ENCODE results near the gene BLOC1S3. TPM values are rescaled to one million over a fixed set of nuclear protein-coding genes. Genes with fewer than 3 reads are reported as not detected.

BLOC1S3 gene
- total RNA-seq, 2 experiments from 2014 or later, result 8.1 to 13.8 TPM

GRCh38 chr19:45149129-45149528, 29.5 kb upstream of the BLOC1S3 start:
- no peak for DNase-seq (ENCODE audit: low spot score)
- TF ChIP-seq CTCF (conservative IDR thresholded peaks at IDR 0.05; ENCODE audit: low read length) (no peak), EZH2phosphoT487 (IDR thresholded peaks at IDR 0.05; ENCODE audit: borderline replicate concordance, low read depth, low read length) (no peak)
- H3K9me2 ChIP-seq (ENCODE audit: insufficient read depth, low read length), result no peaks in the 10 kb centered on the region
- no peaks in the 10 kb centered on the region for H3K9me3 ChIP-seq (ENCODE audit: low read length)
- no peaks in the 10 kb centered on the region for H4K20me1 ChIP-seq (ENCODE audit: insufficient read depth, low read length)
- H3K4me2 ChIP-seq (ENCODE audit: low read length), result no peak overlapping the region
- H3K4me3 ChIP-seq (ENCODE audit: low read depth, low read length, poor library complexity, severe bottlenecking), result no peak overlapping the region
- intact Hi-C loops (cut with micrococcal nuclease; ENCODE audit: unreplicated experiment), result no loop called here
- no TSS peak for BruUV-seq (replicated peaks)
- no peak overlapping the region for H2AFZ ChIP-seq (ENCODE audit: low read length)
- peaks cover 11% of the 10 kb centered on the region for H3K4me1 ChIP-seq (ENCODE audit: insufficient read depth, low read length, poor library complexity, severe bottlenecking)
- H3K27ac ChIP-seq (ENCODE audit: low read depth, low read length, poor library complexity, severe bottlenecking), result no peak overlapping the region
- CTCF ChIA-PET (ENCODE audit: unreplicated experiment), result interaction anchor here (1.0 kb wide), 1 partner anchor 10 kb away, joined by 3 read pairs; no protein-coding TSS in a partner anchor
- no peaks in the 10 kb centered on the region for H3K79me2 ChIP-seq (ENCODE audit: insufficient read depth, low read depth, low read length)
- H3K36me3 ChIP-seq (ENCODE audit: insufficient read depth, low read length), result peaks cover 10% of the 10 kb centered on the region
- POLR2A ChIA-PET, result no interaction called here

- no peak overlapping the region for H3K4me3 ChIP-seq (ENCODE audit: low read depth, low read length, poor library complexity, severe bottlenecking)
- ChIA-PET CTCF (ENCODE audit: unreplicated experiment) (no interaction called here), POLR2A (no interaction called here)
- no TSS peak for BruUV-seq (replicated peaks)
- peaks cover 7% of the 10 kb centered on the region for H3K36me3 ChIP-seq (ENCODE audit: insufficient read depth, low read length)
- H3K79me2 ChIP-seq (ENCODE audit: insufficient read depth, low read depth, low read length), result no peaks in the 10 kb centered on the region
- no peak for DNase-seq (ENCODE audit: low spot score)
- no peak for TF ChIP-seq CTCF (conservative IDR thresholded peaks at IDR 0.05; ENCODE audit: low read length)
- TF ChIP-seq EZH2phosphoT487 (IDR thresholded peaks at IDR 0.05; ENCODE audit: borderline replicate concordance, low read depth, low read length), result no peak
- H3K9me3 ChIP-seq (ENCODE audit: low read length), result no peaks in the 10 kb centered on the region
- H3K4me1 ChIP-seq (ENCODE audit: insufficient read depth, low read length, poor library complexity, severe bottlenecking), result peaks cover 11% of the 10 kb centered on the region
- no peaks in the 10 kb centered on the region for H3K9me2 ChIP-seq (ENCODE audit: insufficient read depth, low read length)
- no peaks in the 10 kb centered on the region for H4K20me1 ChIP-seq (ENCODE audit: insufficient read depth, low read length)
- no peak overlapping the region for H3K4me2 ChIP-seq (ENCODE audit: low read length)
- no peak overlapping the region for H2AFZ ChIP-seq (ENCODE audit: low read length)
- intact Hi-C loops (cut with micrococcal nuclease; ENCODE audit: unreplicated experiment), result no loop called here
- H3K27ac ChIP-seq (ENCODE audit: low read depth, low read length, poor library complexity, severe bottlenecking), result no peak overlapping the region
Observed at GRCh38 chr19:45150180-45150579, 28.4 kb upstream of the BLOC1S3 start.

GRCh38 chr19:45150751-45151281, 27.8 kb upstream of the BLOC1S3 start:
- no peaks in the 10 kb centered on the region for H3K9me3 ChIP-seq (ENCODE audit: low read length)
- H3K27ac ChIP-seq (ENCODE audit: low read depth, low read length, poor library complexity, severe bottlenecking), result no peak overlapping the region
- CTCF ChIA-PET (ENCODE audit: unreplicated experiment), result no interaction called here
- intact Hi-C loops (cut with micrococcal nuclease; ENCODE audit: unreplicated experiment), result no loop called here
- H3K4me3 ChIP-seq (ENCODE audit: low read depth, low read length, poor library complexity, severe bottlenecking), result no peak overlapping the region
- no peak overlapping the region for H3K4me2 ChIP-seq (ENCODE audit: low read length)
- no peaks in the 10 kb centered on the region for H3K79me2 ChIP-seq (ENCODE audit: insufficient read depth, low read depth, low read length)
- no peaks in the 10 kb centered on the region for H4K20me1 ChIP-seq (ENCODE audit: insufficient read depth, low read length)
- no peak for TF ChIP-seq CTCF (conservative IDR thresholded peaks at IDR 0.05; ENCODE audit: low read length)
- TF ChIP-seq EZH2phosphoT487 (IDR thresholded peaks at IDR 0.05; ENCODE audit: borderline replicate concordance, low read depth, low read length), result no peak
- no TSS peak for BruUV-seq (replicated peaks)
- H3K9me2 ChIP-seq (ENCODE audit: insufficient read depth, low read length), result no peaks in the 10 kb centered on the region
- H2AFZ ChIP-seq (ENCODE audit: low read length), result no peak overlapping the region
- DNase-seq (ENCODE audit: low spot score), result no peak
- peaks cover 4% of the 10 kb centered on the region for H3K36me3 ChIP-seq (ENCODE audit: insufficient read depth, low read length)
- peaks cover 11% of the 10 kb centered on the region for H3K4me1 ChIP-seq (ENCODE audit: insufficient read depth, low read length, poor library complexity, severe bottlenecking)
- POLR2A ChIA-PET, result no interaction called here

Data from OCI-LY7 (cell line).